Cardiac muscle cell (in vitro differentiated cells and primary cell): ENCODE results near the gene XPO6. TPM values are rescaled to one million over a fixed set of nuclear protein-coding genes. Genes with fewer than 3 reads are reported as not detected.
A peak's percentile ranks its signal among the peaks of the same experiment; 100 is the strongest.

Experiments
- DNase-seq, 2 donors: peaks; one replicate each; pipeline versions ENCODE4 v3.0.0 to v3.0.0-alpha.2; 2010 to 2017; ENCODE audit warnings: low read depth in 1 of 2, low spot score in 1 of 2
- H3K27ac ChIP-seq: fragments of 200-600 bp; sonication (generic); 2 replicates; pipeline ENCODE4 v1.5.1; 2016
- H3K27me3 ChIP-seq: fragments of 200-600 bp; sonication (generic); 2 replicates; pipeline ENCODE4 v1.6.0; 2016; ENCODE audit warnings: control low read depth
- H3K36me3 ChIP-seq: fragments of 200-600 bp; sonication (generic); 2 replicates; pipeline ENCODE4 v1.5.1; 2016; ENCODE audit warnings: control low read depth
- H3K4me1 ChIP-seq: fragments of 200-600 bp; sonication (generic); 2 replicates; pipeline ENCODE4 v1.8.1; 2017; ENCODE audit warnings: low read depth, mild to moderate bottlenecking, mixed run types
- H3K4me3 ChIP-seq: fragments of 200-600 bp; sonication (generic); 2 replicates; pipeline ENCODE4 v1.5.1; 2016; ENCODE audit warnings: mild to moderate bottlenecking
- H3K9me3 ChIP-seq: fragments of 200-600 bp; sonication (generic); 2 replicates; pipeline ENCODE4 v1.5.1; 2017; ENCODE audit warnings: low read depth, mild to moderate bottlenecking, control low read depth
- polyA plus RNA-seq: library from polyadenylated mRNA; unstranded; fragments of >200 nt; fragmentation: Nextera tagmentation; extraction: Ambion mirVana; gene quantifications from 2 replicates; pipeline ENCODE4 v1.2.1, GENCODE V29; 2016
- total RNA-seq: library from RNA; depleted of rRNA; stranded (reverse); fragments of >200 nt; gene quantifications from 2 replicates; pipeline ENCODE4 v1.2.3, GENCODE V29; 2016
- TF ChIP-seq, protein P1 (sequence below): IDR thresholded peaks from 2 replicates; pipeline ENCODE4 v1.5.1; 2012; ENCODE audit warnings: low read depth, mild to moderate bottlenecking, low read length

XPO6 gene, protein sequence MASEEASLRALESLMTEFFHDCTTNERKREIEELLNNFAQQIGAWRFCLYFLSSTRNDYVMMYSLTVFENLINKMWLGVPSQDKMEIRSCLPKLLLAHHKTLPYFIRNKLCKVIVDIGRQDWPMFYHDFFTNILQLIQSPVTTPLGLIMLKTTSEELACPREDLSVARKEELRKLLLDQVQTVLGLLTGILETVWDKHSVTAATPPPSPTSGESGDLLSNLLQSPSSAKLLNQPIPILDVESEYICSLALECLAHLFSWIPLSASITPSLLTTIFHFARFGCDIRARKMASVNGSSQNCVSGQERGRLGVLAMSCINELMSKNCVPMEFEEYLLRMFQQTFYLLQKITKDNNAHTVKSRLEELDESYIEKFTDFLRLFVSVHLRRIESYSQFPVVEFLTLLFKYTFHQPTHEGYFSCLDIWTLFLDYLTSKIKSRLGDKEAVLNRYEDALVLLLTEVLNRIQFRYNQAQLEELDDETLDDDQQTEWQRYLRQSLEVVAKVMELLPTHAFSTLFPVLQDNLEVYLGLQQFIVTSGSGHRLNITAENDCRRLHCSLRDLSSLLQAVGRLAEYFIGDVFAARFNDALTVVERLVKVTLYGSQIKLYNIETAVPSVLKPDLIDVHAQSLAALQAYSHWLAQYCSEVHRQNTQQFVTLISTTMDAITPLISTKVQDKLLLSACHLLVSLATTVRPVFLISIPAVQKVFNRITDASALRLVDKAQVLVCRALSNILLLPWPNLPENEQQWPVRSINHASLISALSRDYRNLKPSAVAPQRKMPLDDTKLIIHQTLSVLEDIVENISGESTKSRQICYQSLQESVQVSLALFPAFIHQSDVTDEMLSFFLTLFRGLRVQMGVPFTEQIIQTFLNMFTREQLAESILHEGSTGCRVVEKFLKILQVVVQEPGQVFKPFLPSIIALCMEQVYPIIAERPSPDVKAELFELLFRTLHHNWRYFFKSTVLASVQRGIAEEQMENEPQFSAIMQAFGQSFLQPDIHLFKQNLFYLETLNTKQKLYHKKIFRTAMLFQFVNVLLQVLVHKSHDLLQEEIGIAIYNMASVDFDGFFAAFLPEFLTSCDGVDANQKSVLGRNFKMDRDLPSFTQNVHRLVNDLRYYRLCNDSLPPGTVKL
- total RNA-seq: 72.5 and 79.8 TPM in 2 replicates
- 34.8 and 45.1 TPM in 2 replicates for polyA plus RNA-seq

DNA sequence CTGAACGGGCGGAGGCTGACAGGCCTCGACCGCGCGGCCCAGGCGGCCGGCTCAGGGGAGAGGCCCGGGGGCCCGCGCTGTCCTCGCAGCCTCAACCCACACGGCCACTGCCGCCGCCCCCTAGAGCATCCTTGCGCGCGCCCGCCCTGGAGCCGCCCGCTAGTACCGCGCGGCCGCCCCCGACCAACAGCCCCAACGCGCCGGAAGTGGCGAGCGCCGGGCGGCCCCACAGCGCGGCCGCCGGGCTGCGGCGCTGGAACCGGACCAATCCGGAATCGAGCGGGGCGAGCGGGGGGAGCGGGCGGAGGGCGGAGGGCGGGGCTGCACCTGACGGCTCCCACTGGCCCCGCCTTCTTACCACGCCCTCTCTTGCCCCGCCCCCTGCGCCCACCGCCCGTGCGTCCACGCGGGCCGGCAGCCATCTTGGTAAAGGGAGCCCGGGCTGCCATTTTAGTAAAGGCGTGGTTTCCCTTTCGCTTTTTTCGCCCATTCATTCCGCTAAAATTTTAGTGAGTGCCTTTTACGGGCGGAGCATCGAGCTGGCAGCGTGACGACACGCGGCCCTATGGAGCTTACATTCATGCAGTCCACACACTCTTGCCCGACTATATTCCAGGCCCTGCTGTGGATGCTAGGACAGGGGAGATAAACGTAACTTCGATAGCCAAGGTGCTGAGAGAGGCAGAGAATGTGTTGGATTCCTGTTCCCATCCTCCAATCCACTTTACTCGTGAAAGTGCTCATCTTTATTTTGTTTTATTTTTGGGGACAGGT is at the start of gene XPO6:
TSS of gene XPO6 (minus strand) at position 208 of the 774 bp plus-strand sequence. CDS start 597 bp downstream, outside the sequence.
- TF ChIP-seq, protein P1, sequence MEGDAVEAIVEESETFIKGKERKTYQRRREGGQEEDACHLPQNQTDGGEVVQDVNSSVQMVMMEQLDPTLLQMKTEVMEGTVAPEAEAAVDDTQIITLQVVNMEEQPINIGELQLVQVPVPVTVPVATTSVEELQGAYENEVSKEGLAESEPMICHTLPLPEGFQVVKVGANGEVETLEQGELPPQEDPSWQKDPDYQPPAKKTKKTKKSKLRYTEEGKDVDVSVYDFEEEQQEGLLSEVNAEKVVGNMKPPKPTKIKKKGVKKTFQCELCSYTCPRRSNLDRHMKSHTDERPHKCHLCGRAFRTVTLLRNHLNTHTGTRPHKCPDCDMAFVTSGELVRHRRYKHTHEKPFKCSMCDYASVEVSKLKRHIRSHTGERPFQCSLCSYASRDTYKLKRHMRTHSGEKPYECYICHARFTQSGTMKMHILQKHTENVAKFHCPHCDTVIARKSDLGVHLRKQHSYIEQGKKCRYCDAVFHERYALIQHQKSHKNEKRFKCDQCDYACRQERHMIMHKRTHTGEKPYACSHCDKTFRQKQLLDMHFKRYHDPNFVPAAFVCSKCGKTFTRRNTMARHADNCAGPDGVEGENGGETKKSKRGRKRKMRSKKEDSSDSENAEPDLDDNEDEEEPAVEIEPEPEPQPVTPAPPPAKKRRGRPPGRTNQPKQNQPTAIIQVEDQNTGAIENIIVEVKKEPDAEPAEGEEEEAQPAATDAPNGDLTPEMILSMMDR: no peak
- H3K4me3 ChIP-seq: peak within 1 kb of the TSS; percentile 76
- peaks cover 4% of the 10 kb centered on the region for H3K4me1 ChIP-seq
- no peaks in the 10 kb centered on the region for H3K9me3 ChIP-seq
- H3K36me3 ChIP-seq: no peaks in the 10 kb centered on the region
- peak; percentile 97 for DNase-seq
- no peak within 1 kb of the TSS for H3K27ac ChIP-seq
- no peaks in the 10 kb centered on the region for H3K27me3 ChIP-seq

DNA sequence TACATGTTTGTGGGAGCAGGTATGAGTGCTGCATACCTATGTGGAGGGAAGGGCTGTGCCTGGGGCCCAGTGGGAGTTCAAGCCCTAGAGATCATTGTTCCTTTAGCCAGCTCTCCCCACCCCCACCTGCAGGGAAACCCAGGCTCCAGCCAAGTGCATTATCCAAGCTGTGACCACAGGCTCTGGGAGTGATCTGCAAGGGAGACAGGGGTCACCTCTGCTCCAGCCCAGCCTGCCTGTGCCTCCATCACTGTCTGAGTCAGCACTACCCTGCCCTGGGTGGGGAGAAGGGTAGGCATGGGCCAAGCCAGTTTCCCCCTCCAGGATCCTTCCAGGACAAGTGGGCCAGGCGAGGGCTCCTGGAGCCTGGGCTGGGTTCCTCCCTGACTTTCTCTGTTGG is 48.4 kb upstream of the XPO6 start:
- no peak overlapping the region for H3K27ac ChIP-seq
- DNase-seq: peak in 1 of 2 donors; percentile 19
- TF ChIP-seq, protein P1: no peak
- no peaks in the 10 kb centered on the region for H3K36me3 ChIP-seq
- H3K27me3 ChIP-seq: no peaks in the 10 kb centered on the region
- no peak overlapping the region for H3K4me3 ChIP-seq
- H3K9me3 ChIP-seq: no peaks in the 10 kb centered on the region
- peaks cover 23% of the 10 kb centered on the region for H3K4me1 ChIP-seq

DNA sequence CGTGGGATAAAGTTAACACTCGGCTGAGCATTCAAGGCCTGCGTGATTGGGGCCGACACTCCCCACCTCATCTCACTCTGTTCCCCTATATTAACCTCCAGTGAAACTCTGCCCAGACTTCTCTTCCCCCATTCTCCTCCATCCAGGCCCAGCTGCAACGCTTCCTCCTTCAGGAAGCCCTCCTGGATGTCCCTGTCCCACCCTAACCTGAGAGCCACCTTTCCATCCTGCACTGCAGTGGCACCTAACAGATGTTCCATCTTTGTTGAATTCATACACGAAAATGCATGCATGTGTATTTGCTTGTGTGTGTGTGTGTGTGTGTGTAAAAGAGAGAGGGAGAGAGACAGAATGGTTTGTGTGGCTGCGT is 48.0 kb upstream of the XPO6 start:
- Histone ChIP-seq H3K4me1 (peaks cover 23% of the 10 kb centered on the region), H3K27ac (peak overlapping the region; percentile 83), H3K9me3 (no peaks in the 10 kb centered on the region), H3K4me3 (no peak overlapping the region), H3K36me3 (no peaks in the 10 kb centered on the region), H3K27me3 (no peaks in the 10 kb centered on the region)
- TF ChIP-seq, protein P1: no peak
- no peak for DNase-seq

DNA sequence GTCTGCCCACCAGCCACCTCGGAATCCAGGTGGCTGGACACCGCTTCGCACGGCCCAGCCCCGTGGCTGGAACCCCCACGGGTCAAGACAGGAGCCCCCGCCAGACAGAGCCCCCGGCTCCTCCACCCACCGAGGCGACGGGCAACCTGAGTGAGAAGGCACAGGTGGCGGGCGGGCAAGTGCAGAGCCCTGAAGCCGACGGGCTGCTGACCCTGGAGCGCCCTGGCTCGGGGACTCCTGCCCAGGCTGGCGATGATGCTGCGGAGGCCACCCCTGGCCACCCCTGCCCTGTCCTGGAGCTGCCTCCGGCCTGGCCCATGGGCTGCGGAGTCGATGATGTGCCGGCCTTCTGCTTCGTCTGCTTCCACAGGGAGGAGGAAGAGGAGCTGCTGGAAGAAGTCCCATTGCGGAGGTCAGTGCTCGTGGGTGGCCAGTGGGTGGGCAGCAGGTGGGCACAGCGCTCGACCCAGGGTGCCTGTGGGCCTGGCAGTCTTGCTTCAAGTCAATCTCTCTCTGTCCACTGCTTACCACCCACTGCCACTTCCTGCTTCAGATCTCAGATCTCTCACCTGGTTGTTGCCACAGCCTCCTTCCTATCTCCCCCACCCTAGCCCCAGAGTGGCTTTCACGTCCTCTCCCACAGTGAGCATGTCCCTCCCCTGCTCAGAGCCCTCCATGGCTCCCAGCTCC is 47.5 kb upstream of the XPO6 start:
- H3K27ac ChIP-seq: peak overlapping the region; percentile 83
- peak overlapping the region; percentile 41 for H3K4me3 ChIP-seq
- H3K4me1 ChIP-seq: peaks cover 23% of the 10 kb centered on the region
- no peak for DNase-seq
- H3K27me3 ChIP-seq: no peaks in the 10 kb centered on the region
- H3K9me3 ChIP-seq: no peaks in the 10 kb centered on the region
- TF ChIP-seq, protein P1: no peak
- no peaks in the 10 kb centered on the region for H3K36me3 ChIP-seq
